A549 (cell line): ENCODE results near the gene CSDE1. TPM values are rescaled to one million over a fixed set of nuclear protein-coding genes. Genes with fewer than 3 reads are reported as not detected.

ENCODE experiments used
- ATAC-seq, 2 experiments: fragments of 200-7000 bp in 1 of 2; fragments of >200 bp in 1 of 2; cut with Nextera tagmentation in 1 of 2; cut with Tn5 transposase in 1 of 2; 3 replicates each; pipeline versions ENCODE4 v1.8.0 to v1.9.1; 2018 to 2020; ENCODE audit warnings: mild to moderate bottlenecking in 1 of 2, moderate library complexity in 1 of 2
- CTCF ChIA-PET: fragments of 300-600 bp; sonication (Branson Sonifier 250); formaldehyde crosslinking; extraction: SDS; loops from one replicate; lab custom pipeline; 2021; ENCODE audit warnings: antibody characterized with exemption, inconsistent platforms; lab: Yijun Ruan, JAX
- POLR2A ChIA-PET: fragments of 350-600 bp; formaldehyde crosslinking; extraction: SDS; loops from one replicate; lab custom pipeline; 2021; ENCODE audit warnings: antibody characterized with exemption, inconsistent platforms; lab: Yijun Ruan, JAX
- DNase-seq, 2 experiments: peaks; one replicate each; pipeline versions ENCODE4 v3.0.0 to v3.0.0-alpha.2; 2011 to 2016; ENCODE audit warnings: low read depth in 1 of 2, low spot score in 1 of 2
- FAIRE-seq: peaks from 2 replicates; lab custom pipeline; 2011; peaks lifted over from hg19 to GRCh38; lab: Jason Lieb, UNC
- H3K27ac ChIP-seq, 2 experiments: fragments of >200 bp; sonication (Bioruptor Twin); formaldehyde crosslinking; 3 replicates each; pipeline ENCODE4 v1.5.1; 2016 to 2017
- H3K4me1 ChIP-seq: fragments of >200 bp; sonication (Bioruptor Twin); formaldehyde crosslinking; 3 replicates; pipeline ENCODE4 v1.6.1; 2016
- H3K4me2 ChIP-seq: fragments of >200 bp; sonication (Bioruptor Twin); formaldehyde crosslinking; 3 replicates; pipeline ENCODE4 v1.6.1; 2016
- H3K4me3 ChIP-seq: fragments of >200 bp; sonication (Bioruptor Twin); formaldehyde crosslinking; 3 replicates; pipeline ENCODE4 v1.5.1; 2016
- H3K9me3 ChIP-seq: fragments of >200 bp; sonication (Bioruptor Twin); formaldehyde crosslinking; 3 replicates; pipeline ENCODE4 v1.6.1; 2016
- ATOH8 ChIP-seq: fragments of 250-450 bp; sonication (Bioruptor Pico); IDR thresholded peaks from 2 replicates; pipeline ENCODE4 v1.5.0; 2020; ENCODE audit warnings: low read depth, mild to moderate bottlenecking, moderate library complexity
- BCL3 ChIP-seq: fragments of >200 bp; sonication (Bioruptor Twin); formaldehyde crosslinking; IDR thresholded peaks from 3 replicates; pipeline ENCODE4 v1.6.1; 2016
- BHLHE40 ChIP-seq: IDR thresholded peaks from 2 replicates; pipeline ENCODE4 v1.6.1; 2012; ENCODE audit warnings: low read depth, low read length, inconsistent platforms
- CEBPB ChIP-seq, 2 experiments: fragments of >200 bp in 1 of 2; sonication (Bioruptor Twin) in 1 of 2; formaldehyde crosslinking in 1 of 2; IDR thresholded peaks; 2 replicates each; pipeline ENCODE4 v1.6.1; 2012 to 2016
- CHD2 ChIP-seq: fragments of 150-350 bp; IDR thresholded peaks from 2 replicates; pipeline ENCODE4 v1.6.1; 2014; ENCODE audit warnings: low read length; ENCODE audit not compliant: partially characterized antibody
- CTCF ChIP-seq: fragments of >200 bp; sonication (Bioruptor Twin); formaldehyde crosslinking; IDR thresholded peaks from 3 replicates; pipeline ENCODE4 v1.5.1; 2016
- E2F6 ChIP-seq: IDR thresholded peaks from 2 replicates; pipeline ENCODE4 v1.6.1; 2012; ENCODE audit warnings: low read depth, borderline replicate concordance
- EHMT2 ChIP-seq: fragments of 200-600 bp; sonication (generic); IDR thresholded peaks from 2 replicates; pipeline ENCODE4 v1.6.1; 2016; ENCODE audit warnings: antibody characterized with exemption, low read depth, mild to moderate bottlenecking, moderate library complexity
- ELK1 ChIP-seq: fragments of 150-350 bp; IDR thresholded peaks from 2 replicates; pipeline ENCODE4 v1.6.1; 2014; ENCODE audit warnings: low read depth, mild to moderate bottlenecking, low read length
- GATA3 ChIP-seq: IDR thresholded peaks from 2 replicates; pipeline ENCODE4 v1.6.1; 2012; ENCODE audit warnings: borderline replicate concordance
- HDAC2 ChIP-seq: fragments of 200-600 bp; sonication (generic); IDR thresholded peaks from 2 replicates; pipeline ENCODE4 v1.6.1; 2016
- HEYL ChIP-seq: fragments of 250-450 bp; sonication (Bioruptor Pico); IDR thresholded peaks from 2 replicates; pipeline ENCODE4 v1.8.0; 2021; ENCODE audit warnings: mild to moderate bottlenecking, moderate library complexity
- HMGXB4 ChIP-seq: fragments of 250-450 bp; sonication (Bioruptor Pico); IDR thresholded peaks from 2 replicates; pipeline ENCODE4 v1.5.0; 2021; ENCODE audit warnings: mild to moderate bottlenecking, moderate library complexity, borderline replicate concordance
- HOXA7 ChIP-seq: fragments of 250-450 bp; sonication (Bioruptor Pico); IDR thresholded peaks from 2 replicates; pipeline ENCODE4 v1.5.0; 2020; ENCODE audit warnings: mild to moderate bottlenecking, moderate library complexity
- JUN ChIP-seq, 2 experiments: fragments of >200 bp; sonication (Bioruptor Twin); formaldehyde crosslinking; IDR thresholded peaks; 2 replicates in 1 of 2; 3 replicates in 1 of 2; pipeline ENCODE4 v1.6.1; 2016 to 2017
- JUNB ChIP-seq: fragments of >200 bp; sonication (Bioruptor Twin); formaldehyde crosslinking; IDR thresholded peaks from 2 replicates; pipeline ENCODE4 v1.6.1; 2016
- KDM5A ChIP-seq: fragments of 200-600 bp; sonication (generic); IDR thresholded peaks from 2 replicates; pipeline ENCODE4 v1.6.1; 2016; ENCODE audit warnings: antibody characterized with exemption, mild to moderate bottlenecking
- MAX ChIP-seq: IDR thresholded peaks from 2 replicates; pipeline ENCODE4 v1.6.1; 2012
- PHF8 ChIP-seq: fragments of 200-600 bp; sonication (generic); IDR thresholded peaks from 2 replicates; pipeline ENCODE4 v1.6.1; 2016; ENCODE audit warnings: low read depth, mild to moderate bottlenecking, antibody characterized with exemption, moderate library complexity, borderline replicate concordance
- POLR2A ChIP-seq: IDR thresholded peaks from 2 replicates; pipeline ENCODE4 v1.6.1; 2012; ENCODE audit warnings: mild to moderate bottlenecking, low read length
- RAD21 ChIP-seq, 2 experiments: fragments of >200 bp in 1 of 2; sonication (Bioruptor Twin) in 1 of 2; formaldehyde crosslinking in 1 of 2; IDR thresholded peaks in 1 of 2; conservative IDR thresholded peaks in 1 of 2; 2 replicates in 1 of 2; 3 replicates in 1 of 2; pipeline ENCODE4 v1.6.1; 2012 to 2018; ENCODE audit warnings: inconsistent platforms in 1 of 2
- RCOR1 ChIP-seq: fragments of 150-350 bp; IDR thresholded peaks from 2 replicates; pipeline ENCODE4 v1.6.1; 2014; ENCODE audit warnings: antibody characterized with exemption, low read length, low read depth
- REST ChIP-seq: fragments of 200-600 bp; sonication (generic); IDR thresholded peaks from 2 replicates; pipeline ENCODE4 v1.6.1; 2016; ENCODE audit warnings: antibody characterized with exemption, mild to moderate bottlenecking, moderate library complexity
- RNF2 ChIP-seq: fragments of 200-600 bp; sonication (generic); IDR thresholded peaks from 2 replicates; pipeline ENCODE4 v1.6.1; 2016; ENCODE audit warnings: low read depth, mild to moderate bottlenecking, antibody characterized with exemption, moderate library complexity, borderline replicate concordance
- SREBF2 ChIP-seq: fragments of 450-650 bp; IDR thresholded peaks from 2 replicates; pipeline ENCODE4 v1.6.1; 2014; ENCODE audit warnings: mild to moderate bottlenecking, moderate library complexity
- ZC3H11A ChIP-seq: fragments of 450-650 bp; IDR thresholded peaks from 2 replicates; pipeline ENCODE4 v1.6.1; 2014; ENCODE audit warnings: antibody characterized with exemption, mild to moderate bottlenecking
- WGBS: methylation state at CpG from one replicate; pipeline ENCODE4 v1.1.6; 2017; ENCODE audit errors: missing lambda C conversion rate; 5-methylcytosine and 5-hydroxymethylcytosine counted together
- polyA minus RNA-seq: library from RNA; depleted of rRNA, polyadenylated mRNA; stranded (reverse); fragments of >200 nt; gene quantifications from 2 replicates; pipeline ENCODE4 v1.2.3, GENCODE V29; 2011; rRNA and poly(A)+ RNA removed
- polyA plus RNA-seq, 4 experiments: library from polyadenylated mRNA; depleted of rRNA in 3 of 4; stranded (reverse); fragments of >200 nt; fragmentation: RNase III in 1 of 4; extraction: RNeasy Plus Mini Kit Qiagen cat#74134 plus additional on column Dnase treatment in 1 of 4; gene quantifications; 2 replicates in 3 of 4; 3 replicates in 1 of 4; pipeline ENCODE4 v1.2.3, GENCODE V29; 2011 to 2017

Gene CSDE1
- polyA plus RNA-seq (2011; rRNA removed) (221 and 236 TPM in 2 replicates), polyA plus RNA-seq (2017; fragmentation: RNase III; extraction: RNeasy Plus Mini Kit Qiagen cat#74134 plus additional on column Dnase treatment) (194 to 218 TPM (median 199 TPM) in 3 replicates), polyA minus RNA-seq (185 TPM in 2 replicates)
- polyA plus RNA-seq (2012; cell fraction: cytosol; rRNA removed): 44.7 and 53.6 TPM in 2 replicates
- polyA plus RNA-seq (2012; cell fraction: nucleus; rRNA removed): 38.1 and 54.3 TPM in 2 replicates

GRCh38 chr1:114757455-114758255 is at the start of gene CSDE1:
TSS of gene CSDE1 (minus strand) at chr1:114757984. CDS start at chr1:114739890, 18,094 bp downstream.
- H3K4me2 ChIP-seq: peak within 1 kb of the TSS; percentile 91
- 1% methylated on average over 38 of the region's 50 CpGs for WGBS
- peaks cover 23% of the 10 kb centered on the region; the same call in 2 of the 3 replicates for H3K4me1 ChIP-seq
- FAIRE-seq (no peak), DNase-seq (peak; percentile 91 to 98), ATAC-seq (peak; percentile 97)
- CTCF ChIA-PET: interaction anchor here (0.7 to 1.2 kb wide), 2 partner anchors 17 to 21 kb away, joined by 3 read pairs; no protein-coding TSS in a partner anchor
- H3K4me3 ChIP-seq: peak within 1 kb of the TSS; percentile 97
- POLR2A ChIA-PET: interaction anchor here (0.6 to 1.7 kb wide), 3 partner anchors 13 to 426 kb away, joined by 4 to 6 read pairs (median 5); partner anchors contain the start of gene SIKE1
- peak within 1 kb of the TSS; percentile 100 for H3K27ac ChIP-seq
- no peaks in the 10 kb centered on the region for H3K9me3 ChIP-seq
- TF ChIP-seq CHD2: peak; percentile 91
- no peak for TF ChIP-seq SREBF2
- TF ChIP-seq GATA3: peak; percentile 38; the same call in 1 of the 2 replicates
- no peak for TF ChIP-seq E2F6
- peak; percentile 96 for TF ChIP-seq PHF8
- no peak for TF ChIP-seq HMGXB4 (CRISPR knock-in tag)
- TF ChIP-seq JUNB: no peak
- TF ChIP-seq POLR2A: peak; percentile 75
- no peak for TF ChIP-seq KDM5A
- TF ChIP-seq ZC3H11A: no peak
- TF ChIP-seq BCL3: 0 out of 3 replicates have a peak, but pooled peaks have one; percentile 37
- TF ChIP-seq REST: peak; percentile 86
- no peak for TF ChIP-seq CEBPB (IDR thresholded peaks at IDR 0.05)
- no peak for TF ChIP-seq RCOR1
- peak in 1 of 2 experiments; percentile 15; a peak in 1 of 5 replicates for TF ChIP-seq RAD21 (conservative IDR thresholded peaks at IDR 0.05 in 1 of 2, IDR thresholded peaks at IDR 0.05 in 1 of 2)
- peak; percentile 77 for TF ChIP-seq MAX
- TF ChIP-seq ELK1: no peak
- TF ChIP-seq ATOH8 (CRISPR knock-in tag): no peak
- TF ChIP-seq RNF2: no peak
- peak; percentile 28; the same call in 2 of the 3 replicates for TF ChIP-seq CTCF
- TF ChIP-seq BHLHE40: no peak
- no peak for TF ChIP-seq HEYL (CRISPR knock-in tag)
- TF ChIP-seq HDAC2: no peak
- no peak for TF ChIP-seq HOXA7
- TF ChIP-seq JUN (IDR thresholded peaks at IDR 0.05): peak in 1 of 2 experiments; percentile 82; a peak in 2 of 5 replicates
- no peak for TF ChIP-seq EHMT2
